IPS-NIHi7 (cell line): ENCODE measurements around the gene AMZ1.
A peak's percentile ranks its signal among the peaks of the same experiment; 100 is the strongest.
"Not testable (repeated sequence)": the region's sequence is repeated elsewhere in the genome, so short reads cannot be mapped to it uniquely, and the experiment has no call there.

Experiments used
- DNase-seq: peaks from one replicate; pipeline ENCODE4 v3.0.0; 2012; ENCODE audit warnings: mixed read lengths; ENCODE audit errors: extremely low spot score

AMZ1 gene

GRCh38 chr7:2667843-2668242, 20.2 kb upstream of the AMZ1 start:
- DNase-seq, result no peak

DNA sequence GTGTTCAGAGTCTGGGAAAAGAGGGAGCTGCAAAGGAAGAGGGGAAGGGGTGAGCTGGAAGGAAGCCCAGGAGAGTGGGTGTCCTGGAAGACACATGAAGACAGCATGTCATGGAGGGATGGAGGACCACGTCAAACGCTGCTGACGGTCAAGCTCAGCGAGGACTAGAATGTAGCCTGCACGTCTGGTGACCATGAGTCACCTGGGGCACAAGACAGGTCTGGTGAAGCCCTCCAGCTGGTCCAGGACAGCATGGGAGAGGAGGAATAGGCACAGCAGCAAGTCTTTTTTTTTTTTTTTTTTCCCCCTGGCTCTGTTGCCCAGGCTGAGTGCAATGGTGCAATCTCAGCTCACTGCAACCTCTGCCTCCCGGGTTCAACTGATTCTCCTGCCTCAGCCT, 19.6 kb upstream of the AMZ1 start:
- DNase-seq, result no peak

GRCh38 chr7:2670171-2670570, 17.8 kb upstream of the AMZ1 start:
- no peak for DNase-seq

- DNase-seq, result peak; percentile 91
Measured at GRCh38 chr7:2670720-2671391, 17.1 kb upstream of the AMZ1 start.

- not testable (repeated sequence) for DNase-seq
Measured at GRCh38 chr7:2673214-2673613, 14.8 kb upstream of the AMZ1 start.

DNA sequence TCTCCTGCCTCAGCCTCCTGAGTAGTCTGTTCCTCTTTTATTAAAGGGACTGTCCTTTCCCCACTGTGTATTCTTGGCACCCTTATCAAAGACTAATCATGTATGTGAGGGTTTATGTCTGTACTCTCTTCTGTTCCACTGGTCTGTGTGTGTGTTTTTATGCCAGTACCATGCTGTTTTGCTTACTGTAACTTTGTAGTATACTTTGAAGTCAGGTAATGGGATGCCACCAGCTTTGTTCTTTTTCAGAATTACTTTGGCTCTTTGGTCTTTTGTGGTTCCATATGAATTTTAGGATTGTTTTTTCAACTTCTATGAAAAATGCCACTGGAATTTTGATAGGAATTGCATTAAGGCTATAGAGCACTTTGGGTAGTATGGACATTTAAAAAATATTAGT, 14.1 kb upstream of the AMZ1 start:
- DNase-seq, result no peak

DNA sequence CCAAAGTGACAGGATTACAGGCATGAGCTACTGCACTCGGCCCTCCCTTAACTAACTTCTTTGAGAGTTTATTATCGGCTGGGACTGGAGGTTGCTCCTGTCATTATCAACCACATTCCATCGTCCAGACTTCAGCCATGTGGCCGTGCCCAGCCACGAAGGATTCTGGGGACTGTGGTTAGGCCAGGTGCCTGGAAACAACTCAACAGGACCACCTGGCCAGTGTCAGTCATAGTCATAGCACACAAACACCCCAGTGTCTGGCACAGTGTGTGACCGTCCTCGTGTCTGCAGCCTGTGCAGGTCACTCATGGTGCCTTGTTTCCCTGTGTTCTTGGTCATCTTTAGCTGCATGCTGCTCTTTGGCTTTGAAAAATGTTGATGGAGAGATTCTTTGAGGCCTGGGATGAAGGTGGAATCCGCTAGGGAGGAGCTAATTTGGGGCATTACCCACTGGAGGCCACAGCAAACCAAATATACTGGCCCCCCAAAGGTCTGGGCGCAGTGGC, 12.7 kb upstream of the AMZ1 start:
- no peak for DNase-seq

- DNase-seq, result not testable (repeated sequence)
Measured at GRCh38 chr7:2676576-2676975, 11.4 kb upstream of the AMZ1 start.

GRCh38 chr7:2678454-2678853, 9.5 kb upstream of the AMZ1 start:
- DNase-seq, result not testable (repeated sequence)

- not testable (repeated sequence) for DNase-seq
Measured at GRCh38 chr7:2679135-2680127, 8.6 kb upstream of the AMZ1 start.

DNA sequence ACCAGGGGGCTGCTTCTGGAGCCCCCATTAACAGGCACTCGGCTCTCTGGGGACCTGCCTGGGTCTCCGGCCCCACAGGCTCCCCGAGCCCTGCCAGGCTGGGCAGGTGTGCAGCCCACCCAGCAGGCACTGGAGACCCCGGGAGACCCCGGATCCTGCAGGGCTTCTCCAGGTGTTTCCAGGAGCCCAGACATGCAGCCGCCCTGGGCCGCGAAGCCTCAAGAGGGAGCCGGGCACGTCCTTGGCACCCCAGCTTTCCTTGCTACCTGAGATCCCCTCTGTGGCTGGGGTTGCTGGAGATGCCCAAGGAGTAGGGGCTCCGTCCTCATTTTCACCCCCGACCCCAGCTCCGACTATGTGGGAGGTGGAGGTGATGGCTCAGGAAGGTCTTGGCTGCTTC, 7.7 kb upstream of the AMZ1 start:
- no peak for DNase-seq

DNA sequence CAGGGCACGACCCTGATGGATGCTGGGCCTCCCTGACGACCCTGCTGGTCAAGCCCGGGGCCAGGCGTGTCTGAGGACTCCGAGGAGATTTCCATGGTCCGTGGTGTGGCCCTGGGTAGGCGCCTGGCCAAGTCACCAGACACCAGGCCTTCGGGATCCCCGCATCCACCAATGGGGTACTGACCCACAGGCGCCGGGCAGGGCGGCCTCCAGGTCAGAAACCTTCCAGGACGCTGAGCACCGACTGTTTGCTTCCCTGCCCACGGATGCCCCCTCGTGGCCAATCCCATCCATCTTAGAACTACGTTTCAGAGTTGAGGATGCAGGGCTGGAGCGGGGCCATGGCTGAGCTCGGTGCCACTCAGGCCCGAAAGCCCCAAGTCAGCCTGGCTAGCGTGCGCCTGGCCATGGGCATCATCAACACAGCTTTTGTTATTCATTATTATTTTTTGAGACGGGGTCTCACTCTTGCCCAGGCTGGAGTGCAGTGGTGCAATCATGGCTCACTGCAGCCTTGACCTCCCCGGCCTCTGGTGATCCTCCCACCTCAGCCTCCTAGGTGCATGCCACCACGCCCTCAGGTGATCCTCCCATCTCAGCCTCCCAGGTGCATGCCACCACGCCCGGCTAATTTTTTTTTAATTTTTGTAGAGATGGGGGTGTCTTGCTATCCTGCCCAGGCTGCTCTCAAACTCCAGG, 7.1 kb upstream of the AMZ1 start:
- DNase-seq, result peak; percentile 93

DNA sequence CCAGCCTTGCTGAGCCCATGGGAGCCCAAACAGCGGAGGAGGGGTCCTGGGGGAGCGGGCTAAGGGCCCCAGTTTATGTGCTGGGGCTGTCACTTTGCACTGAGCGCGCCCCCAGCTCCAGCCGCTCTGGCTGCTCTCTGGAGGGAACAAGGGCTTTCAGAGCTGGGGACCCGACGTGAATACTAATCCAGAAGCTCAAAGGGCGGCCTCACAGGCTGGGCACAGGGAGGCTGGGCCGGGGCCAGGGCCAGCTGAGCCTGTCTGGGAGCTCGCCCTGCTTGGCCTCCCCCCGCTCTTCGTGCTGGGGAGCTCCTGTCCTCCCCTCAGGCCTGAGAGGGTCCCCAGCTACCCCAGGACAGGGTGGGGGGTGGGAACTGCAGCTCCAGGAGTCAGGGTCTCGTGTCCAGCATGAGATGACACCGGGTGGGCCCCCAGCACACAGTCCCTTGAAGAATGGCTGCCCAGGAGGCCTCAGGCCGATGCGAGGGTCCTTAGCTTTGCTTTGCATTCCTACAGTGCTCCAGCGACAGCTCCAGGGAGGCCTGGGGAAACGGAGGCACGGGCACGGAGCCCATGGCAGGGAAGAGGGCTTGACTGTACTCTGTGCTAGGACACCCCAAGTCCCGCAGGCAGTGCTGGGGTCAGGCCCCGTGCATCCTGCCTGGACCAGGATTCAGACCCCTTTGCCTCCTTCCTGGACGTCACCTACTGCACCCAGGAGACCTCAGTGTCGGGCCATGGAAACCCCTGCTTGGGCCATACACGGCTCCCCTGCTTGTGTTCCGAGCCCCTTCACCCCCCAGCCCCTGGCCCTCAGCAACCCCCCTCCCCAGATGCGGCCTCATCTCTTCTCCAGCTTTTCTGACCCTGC, 5.8 kb upstream of the AMZ1 start:
- DNase-seq, result no peak

GRCh38 chr7:2684501-2684900, 3.5 kb upstream of the AMZ1 start:
- no peak for DNase-seq

- no peak for DNase-seq
Measured at GRCh38 chr7:2686101-2686500, 1.9 kb upstream of the AMZ1 start.

GRCh38 chr7:2687338-2687869, 598 bp upstream of the AMZ1 start:
- DNase-seq, result no peak

DNA sequence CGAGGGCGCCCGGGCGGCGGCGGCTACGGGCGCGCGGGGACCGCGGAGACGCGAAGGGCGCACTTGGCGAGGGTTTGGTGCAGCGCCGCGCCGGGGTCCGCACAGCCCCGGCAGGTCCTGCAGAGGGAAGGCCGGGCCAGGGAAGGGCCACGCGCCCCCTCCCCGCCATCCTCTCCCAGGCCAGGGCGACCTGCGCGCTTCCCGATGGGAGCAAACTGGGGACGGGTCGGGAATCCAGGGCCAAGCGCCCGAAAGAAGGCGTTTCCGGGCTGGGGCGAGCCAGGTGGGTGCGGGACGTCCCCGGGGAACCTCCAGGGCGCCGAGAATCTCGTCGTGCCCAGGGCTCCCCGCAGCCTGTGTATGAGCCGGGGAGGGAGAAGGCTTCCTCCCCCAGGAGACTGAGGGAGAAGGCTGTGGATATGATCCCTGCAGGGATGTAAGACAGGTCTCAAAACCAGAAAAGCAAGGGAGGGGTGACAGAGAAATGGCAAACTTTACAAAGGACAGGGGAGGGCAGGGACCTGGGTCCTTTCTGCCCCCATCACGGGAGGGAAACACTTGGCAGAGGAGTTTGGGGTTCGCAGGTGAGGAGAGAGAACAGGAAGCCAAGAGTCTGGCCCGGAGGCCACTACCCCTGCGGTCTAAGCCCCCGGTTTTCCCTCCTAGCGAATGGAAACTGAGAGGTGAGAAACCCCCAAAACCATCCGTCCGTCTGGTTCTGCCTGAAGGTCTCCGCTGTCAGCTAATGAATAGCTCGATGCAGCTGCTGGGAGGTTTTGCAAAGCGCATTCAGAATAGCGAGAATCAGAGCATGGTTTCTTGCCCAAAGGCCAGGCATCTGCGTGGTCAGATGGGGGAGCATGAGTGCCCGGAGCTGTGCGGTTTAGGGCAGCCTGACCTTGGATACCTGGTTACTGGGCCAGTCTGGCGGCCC, 674 bp downstream of the AMZ1 start:
- no peak for DNase-seq

DNA sequence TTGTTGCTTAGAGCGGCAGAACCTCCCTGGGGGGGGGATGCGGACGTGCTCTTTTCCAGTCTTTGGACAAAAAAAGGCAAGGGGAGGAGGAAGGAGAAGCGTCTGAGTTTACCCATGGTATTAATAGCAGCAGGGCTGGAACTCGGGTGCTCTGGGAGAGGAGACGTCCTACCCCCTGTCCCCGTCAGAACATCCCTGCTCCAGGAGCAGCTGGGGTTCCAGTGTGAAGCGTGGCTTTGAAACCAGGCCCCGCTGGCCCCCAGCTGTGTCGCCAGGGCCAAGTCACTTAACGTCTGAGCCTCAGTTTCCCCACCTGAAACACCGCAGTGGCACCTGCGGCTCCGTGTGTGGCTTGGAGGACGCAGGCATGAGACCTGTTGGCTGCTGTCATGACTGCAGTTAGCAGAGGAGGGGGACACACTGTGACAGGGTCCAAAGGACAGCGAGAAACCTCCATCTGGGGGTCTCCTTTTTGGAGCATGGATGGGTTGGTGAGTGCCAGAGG, 1.4 kb downstream of the AMZ1 start:
- no peak for DNase-seq

DNA sequence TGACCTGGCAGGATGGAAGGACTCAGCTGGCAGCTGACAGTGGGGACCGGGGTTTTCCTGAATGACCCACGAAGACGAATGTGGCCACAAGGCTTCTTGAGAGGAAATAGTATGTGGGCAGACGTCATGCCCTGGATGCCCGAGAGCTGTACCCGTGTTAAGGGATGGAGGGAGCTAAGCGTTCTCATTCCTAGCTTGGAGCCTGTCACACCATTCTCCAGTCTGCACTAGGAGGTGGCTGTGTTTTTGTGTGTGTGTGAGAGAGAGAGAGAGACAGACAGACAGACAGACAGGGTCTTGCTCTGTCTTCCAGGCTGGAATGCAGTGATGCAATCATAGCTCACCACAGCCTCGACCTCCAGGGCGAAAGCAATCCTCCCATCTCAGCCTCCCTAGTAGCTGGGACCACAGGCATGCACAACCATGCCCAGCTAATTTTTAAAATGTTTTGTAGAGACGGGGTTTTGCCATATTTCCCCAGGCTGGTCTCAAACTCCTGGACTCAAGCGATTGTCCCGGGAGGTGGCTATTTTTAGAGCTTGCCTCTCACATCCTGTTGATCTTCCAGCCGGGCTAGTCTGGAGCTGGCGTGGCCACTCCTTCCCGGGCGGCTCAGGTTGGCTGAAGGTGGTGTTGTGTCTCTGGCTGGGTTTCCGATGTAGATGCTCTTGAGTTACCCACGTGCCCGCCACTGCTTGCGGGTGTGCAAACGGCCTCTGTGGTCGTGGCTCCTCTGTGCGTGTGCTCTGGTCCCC, 2.1 kb downstream of the AMZ1 start:
- no peak for DNase-seq
